ENCODE results near the gene YY1.

YY1 gene

DNA sequence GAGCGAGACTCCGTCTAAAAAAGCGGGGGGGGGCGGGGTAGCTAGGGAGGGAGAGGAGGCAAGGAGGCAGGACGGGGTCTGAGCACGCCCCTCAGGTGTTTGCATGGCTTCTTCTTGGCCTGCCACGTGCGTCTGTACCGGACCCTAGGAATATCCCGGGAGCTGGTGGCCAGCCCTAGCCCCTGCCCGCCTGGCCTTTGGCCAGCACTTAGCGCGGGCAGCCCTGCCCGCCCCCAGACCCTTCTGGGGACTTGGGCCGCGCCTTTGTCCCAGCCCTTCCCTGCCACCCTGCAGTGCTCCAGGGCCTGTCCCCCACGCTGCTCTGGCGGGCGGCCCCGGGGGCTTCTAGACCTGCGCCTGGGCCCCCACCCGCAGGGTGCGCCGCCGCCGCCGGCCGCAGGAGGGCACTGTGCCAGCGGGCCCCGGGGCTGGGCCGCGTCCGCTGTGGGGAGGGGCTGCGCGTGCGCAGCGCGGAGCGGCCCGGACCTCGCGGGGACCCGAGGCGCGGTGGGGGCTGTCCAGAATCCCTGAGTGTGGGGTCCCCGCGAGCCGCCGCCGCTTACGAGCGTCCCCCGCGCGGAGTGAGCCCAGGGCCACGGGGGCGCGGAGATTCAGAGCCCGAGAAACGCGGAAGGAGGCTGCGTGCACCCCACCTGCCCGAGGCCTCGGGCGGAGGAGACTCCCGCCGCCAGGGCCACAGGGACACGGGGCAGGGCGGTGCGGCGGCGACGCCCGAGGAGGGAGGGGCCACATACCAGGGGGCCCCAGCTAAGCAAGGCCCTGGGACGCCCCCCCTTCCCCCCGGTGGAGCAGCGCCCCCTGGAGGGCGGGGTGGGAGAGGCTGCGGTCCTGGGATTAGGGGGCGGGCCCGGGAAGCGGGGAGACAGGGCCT is 46.3 kb downstream of the YY1 start (continued):
- TF ChIP-seq, protein P1, sequence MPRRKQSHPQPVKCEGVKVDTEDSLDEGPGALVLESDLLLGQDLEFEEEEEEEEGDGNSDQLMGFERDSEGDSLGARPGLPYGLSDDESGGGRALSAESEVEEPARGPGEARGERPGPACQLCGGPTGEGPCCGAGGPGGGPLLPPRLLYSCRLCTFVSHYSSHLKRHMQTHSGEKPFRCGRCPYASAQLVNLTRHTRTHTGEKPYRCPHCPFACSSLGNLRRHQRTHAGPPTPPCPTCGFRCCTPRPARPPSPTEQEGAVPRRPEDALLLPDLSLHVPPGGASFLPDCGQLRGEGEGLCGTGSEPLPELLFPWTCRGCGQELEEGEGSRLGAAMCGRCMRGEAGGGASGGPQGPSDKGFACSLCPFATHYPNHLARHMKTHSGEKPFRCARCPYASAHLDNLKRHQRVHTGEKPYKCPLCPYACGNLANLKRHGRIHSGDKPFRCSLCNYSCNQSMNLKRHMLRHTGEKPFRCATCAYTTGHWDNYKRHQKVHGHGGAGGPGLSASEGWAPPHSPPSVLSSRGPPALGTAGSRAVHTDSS (tag by site-specific recombination; IDR thresholded peaks at IDR 0.05), result 0 out of 2 replicates have a peak, but pooled peaks have one; percentile 14
- TF ChIP-seq, protein P2, sequence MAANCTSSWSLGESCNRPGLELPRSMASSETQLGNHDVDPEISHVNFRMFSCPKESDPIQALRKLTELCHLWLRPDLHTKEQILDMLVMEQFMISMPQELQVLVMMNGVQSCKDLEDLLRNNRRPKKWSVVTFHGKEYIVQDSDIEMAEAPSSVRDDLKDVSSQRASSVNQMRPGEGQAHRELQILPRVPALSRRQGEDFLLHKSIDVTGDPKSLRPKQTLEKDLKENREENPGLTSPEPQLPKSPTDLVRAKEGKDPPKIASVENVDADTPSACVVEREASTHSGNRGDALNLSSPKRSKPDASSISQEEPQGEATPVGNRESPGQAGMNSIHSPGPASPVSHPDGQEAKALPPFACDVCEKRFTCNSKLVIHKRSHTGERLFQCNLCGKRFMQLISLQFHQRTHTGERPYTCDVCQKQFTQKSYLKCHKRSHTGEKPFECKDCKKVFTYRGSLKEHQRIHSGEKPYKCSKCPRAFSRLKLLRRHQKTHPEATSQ (tag by site-specific recombination; IDR thresholded peaks at IDR 0.05), result 0 out of 2 replicates have a peak, but pooled peaks have one; percentile 42
- TF ChIP-seq ZNF521 (tag by site-specific recombination; IDR thresholded peaks at IDR 0.05) (no peak), KLF16 (tag by site-specific recombination; IDR thresholded peaks at IDR 0.05) (peak; percentile 86), SP2 (tag by site-specific recombination; IDR thresholded peaks at IDR 0.05) (peak; percentile 58), ZNF19 (tag by site-specific recombination; IDR thresholded peaks at IDR 0.05; ENCODE audit: low read depth) (no peak), ZNF670 (tag by site-specific recombination; IDR thresholded peaks at IDR 0.05; ENCODE audit: low read depth) (no peak), ZNF530 (tag by site-specific recombination; IDR thresholded peaks at IDR 0.05; ENCODE audit: low read depth) (no peak), ZNF2 (tag by site-specific recombination; IDR thresholded peaks at IDR 0.05) (peak; percentile 69), ZBTB7A (tag by site-specific recombination; IDR thresholded peaks at IDR 0.05; ENCODE audit: low read depth) (peak; percentile 88; the same call in 1 of the 2 replicates), ZFP69B (tag by site-specific recombination; IDR thresholded peaks at IDR 0.05) (peak; percentile 89), KLF8 (tag by site-specific recombination; IDR thresholded peaks at IDR 0.05) (peak; percentile 89), ZNF571 (tag by site-specific recombination; IDR thresholded peaks at IDR 0.05) (no peak), ZNF776 (tag by site-specific recombination; IDR thresholded peaks at IDR 0.05; ENCODE audit: borderline replicate concordance) (no peak), ZNF423 (tag by site-specific recombination; IDR thresholded peaks at IDR 0.05) (peak; percentile 89), GLIS1 (tag by site-specific recombination; IDR thresholded peaks at IDR 0.05) (peak; percentile 78), SALL2 (tag by site-specific recombination; IDR thresholded peaks at IDR 0.05; ENCODE audit: borderline replicate concordance) (no peak), ZXDB (tag by site-specific recombination; IDR thresholded peaks at IDR 0.05) (peak; percentile 82), ZSCAN30 (tag by site-specific recombination; IDR thresholded peaks at IDR 0.05) (peak; percentile 76), ZNF239 (tag by site-specific recombination; IDR thresholded peaks at IDR 0.05) (peak; percentile 25; the same call in 1 of the 2 replicates), ZNF214 (tag by site-specific recombination; IDR thresholded peaks at IDR 0.05; ENCODE audit: borderline replicate concordance) (no peak), ZNF837 (tag by site-specific recombination; IDR thresholded peaks at IDR 0.05) (no peak)
- TF ChIP-seq, protein P3, sequence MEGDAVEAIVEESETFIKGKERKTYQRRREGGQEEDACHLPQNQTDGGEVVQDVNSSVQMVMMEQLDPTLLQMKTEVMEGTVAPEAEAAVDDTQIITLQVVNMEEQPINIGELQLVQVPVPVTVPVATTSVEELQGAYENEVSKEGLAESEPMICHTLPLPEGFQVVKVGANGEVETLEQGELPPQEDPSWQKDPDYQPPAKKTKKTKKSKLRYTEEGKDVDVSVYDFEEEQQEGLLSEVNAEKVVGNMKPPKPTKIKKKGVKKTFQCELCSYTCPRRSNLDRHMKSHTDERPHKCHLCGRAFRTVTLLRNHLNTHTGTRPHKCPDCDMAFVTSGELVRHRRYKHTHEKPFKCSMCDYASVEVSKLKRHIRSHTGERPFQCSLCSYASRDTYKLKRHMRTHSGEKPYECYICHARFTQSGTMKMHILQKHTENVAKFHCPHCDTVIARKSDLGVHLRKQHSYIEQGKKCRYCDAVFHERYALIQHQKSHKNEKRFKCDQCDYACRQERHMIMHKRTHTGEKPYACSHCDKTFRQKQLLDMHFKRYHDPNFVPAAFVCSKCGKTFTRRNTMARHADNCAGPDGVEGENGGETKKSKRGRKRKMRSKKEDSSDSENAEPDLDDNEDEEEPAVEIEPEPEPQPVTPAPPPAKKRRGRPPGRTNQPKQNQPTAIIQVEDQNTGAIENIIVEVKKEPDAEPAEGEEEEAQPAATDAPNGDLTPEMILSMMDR (tag by site-specific recombination; IDR thresholded peaks at IDR 0.05), result peak; percentile 96
- TF ChIP-seq, protein P4, sequence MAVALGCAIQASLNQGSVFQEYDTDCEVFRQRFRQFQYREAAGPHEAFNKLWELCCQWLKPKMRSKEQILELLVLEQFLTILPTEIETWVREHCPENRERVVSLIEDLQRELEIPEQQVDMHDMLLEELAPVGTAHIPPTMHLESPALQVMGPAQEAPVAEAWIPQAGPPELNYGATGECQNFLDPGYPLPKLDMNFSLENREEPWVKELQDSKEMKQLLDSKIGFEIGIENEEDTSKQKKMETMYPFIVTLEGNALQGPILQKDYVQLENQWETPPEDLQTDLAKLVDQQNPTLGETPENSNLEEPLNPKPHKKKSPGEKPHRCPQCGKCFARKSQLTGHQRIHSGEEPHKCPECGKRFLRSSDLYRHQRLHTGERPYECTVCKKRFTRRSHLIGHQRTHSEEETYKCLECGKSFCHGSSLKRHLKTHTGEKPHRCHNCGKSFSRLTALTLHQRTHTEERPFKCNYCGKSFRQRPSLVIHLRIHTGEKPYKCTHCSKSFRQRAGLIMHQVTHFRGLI (tag by site-specific recombination; IDR thresholded peaks at IDR 0.05), result 0 out of 2 replicates have a peak, but pooled peaks have one; percentile 14
- TF ChIP-seq, protein P5, sequence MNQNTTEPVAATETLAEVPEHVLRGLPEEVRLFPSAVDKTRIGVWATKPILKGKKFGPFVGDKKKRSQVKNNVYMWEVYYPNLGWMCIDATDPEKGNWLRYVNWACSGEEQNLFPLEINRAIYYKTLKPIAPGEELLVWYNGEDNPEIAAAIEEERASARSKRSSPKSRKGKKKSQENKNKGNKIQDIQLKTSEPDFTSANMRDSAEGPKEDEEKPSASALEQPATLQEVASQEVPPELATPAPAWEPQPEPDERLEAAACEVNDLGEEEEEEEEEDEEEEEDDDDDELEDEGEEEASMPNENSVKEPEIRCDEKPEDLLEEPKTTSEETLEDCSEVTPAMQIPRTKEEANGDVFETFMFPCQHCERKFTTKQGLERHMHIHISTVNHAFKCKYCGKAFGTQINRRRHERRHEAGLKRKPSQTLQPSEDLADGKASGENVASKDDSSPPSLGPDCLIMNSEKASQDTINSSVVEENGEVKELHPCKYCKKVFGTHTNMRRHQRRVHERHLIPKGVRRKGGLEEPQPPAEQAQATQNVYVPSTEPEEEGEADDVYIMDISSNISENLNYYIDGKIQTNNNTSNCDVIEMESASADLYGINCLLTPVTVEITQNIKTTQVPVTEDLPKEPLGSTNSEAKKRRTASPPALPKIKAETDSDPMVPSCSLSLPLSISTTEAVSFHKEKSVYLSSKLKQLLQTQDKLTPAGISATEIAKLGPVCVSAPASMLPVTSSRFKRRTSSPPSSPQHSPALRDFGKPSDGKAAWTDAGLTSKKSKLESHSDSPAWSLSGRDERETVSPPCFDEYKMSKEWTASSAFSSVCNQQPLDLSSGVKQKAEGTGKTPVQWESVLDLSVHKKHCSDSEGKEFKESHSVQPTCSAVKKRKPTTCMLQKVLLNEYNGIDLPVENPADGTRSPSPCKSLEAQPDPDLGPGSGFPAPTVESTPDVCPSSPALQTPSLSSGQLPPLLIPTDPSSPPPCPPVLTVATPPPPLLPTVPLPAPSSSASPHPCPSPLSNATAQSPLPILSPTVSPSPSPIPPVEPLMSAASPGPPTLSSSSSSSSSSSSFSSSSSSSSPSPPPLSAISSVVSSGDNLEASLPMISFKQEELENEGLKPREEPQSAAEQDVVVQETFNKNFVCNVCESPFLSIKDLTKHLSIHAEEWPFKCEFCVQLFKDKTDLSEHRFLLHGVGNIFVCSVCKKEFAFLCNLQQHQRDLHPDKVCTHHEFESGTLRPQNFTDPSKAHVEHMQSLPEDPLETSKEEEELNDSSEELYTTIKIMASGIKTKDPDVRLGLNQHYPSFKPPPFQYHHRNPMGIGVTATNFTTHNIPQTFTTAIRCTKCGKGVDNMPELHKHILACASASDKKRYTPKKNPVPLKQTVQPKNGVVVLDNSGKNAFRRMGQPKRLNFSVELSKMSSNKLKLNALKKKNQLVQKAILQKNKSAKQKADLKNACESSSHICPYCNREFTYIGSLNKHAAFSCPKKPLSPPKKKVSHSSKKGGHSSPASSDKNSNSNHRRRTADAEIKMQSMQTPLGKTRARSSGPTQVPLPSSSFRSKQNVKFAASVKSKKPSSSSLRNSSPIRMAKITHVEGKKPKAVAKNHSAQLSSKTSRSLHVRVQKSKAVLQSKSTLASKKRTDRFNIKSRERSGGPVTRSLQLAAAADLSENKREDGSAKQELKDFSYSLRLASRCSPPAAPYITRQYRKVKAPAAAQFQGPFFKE (tag by site-specific recombination; IDR thresholded peaks at IDR 0.05; ENCODE audit: borderline replicate concordance), result no peak
- TF ChIP-seq, protein P6, sequence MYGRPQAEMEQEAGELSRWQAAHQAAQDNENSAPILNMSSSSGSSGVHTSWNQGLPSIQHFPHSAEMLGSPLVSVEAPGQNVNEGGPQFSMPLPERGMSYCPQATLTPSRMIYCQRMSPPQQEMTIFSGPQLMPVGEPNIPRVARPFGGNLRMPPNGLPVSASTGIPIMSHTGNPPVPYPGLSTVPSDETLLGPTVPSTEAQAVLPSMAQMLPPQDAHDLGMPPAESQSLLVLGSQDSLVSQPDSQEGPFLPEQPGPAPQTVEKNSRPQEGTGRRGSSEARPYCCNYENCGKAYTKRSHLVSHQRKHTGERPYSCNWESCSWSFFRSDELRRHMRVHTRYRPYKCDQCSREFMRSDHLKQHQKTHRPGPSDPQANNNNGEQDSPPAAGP (tag by site-specific recombination; IDR thresholded peaks at IDR 0.05), result peak; percentile 91

Measured in HEK293 (cell line).